AG04449 (cell line): Measurements from ENCODE around the gene HOXC5.
A peak's percentile ranks its signal among the peaks of the same experiment; 100 is the strongest.

Experiments
- CTCF ChIA-PET: fragments of 350-600 bp; formaldehyde crosslinking; extraction: SDS; loops from one replicate; lab custom pipeline; 2021; ENCODE audit warnings: antibody characterized with exemption; lab: Yijun Ruan, JAX
- POLR2A ChIA-PET: fragments of 400-600, 350-600 bp; formaldehyde crosslinking; extraction: SDS; loops from one replicate; lab custom pipeline; 2020; ENCODE audit warnings: antibody characterized with exemption, inconsistent platforms; lab: Yijun Ruan, JAX
- DNase-seq: peaks from one replicate; pipeline ENCODE4 v3.0.0-alpha.2; 2010; ENCODE audit warnings: low read depth, low spot score
- H3K4me3 ChIP-seq: 2 replicates; pipeline ENCODE4 v1.5.1; 2011; ENCODE audit warnings: low read depth, mild to moderate bottlenecking, control low read depth, low read length
- TF ChIP-seq, protein P1 (sequence below): IDR thresholded peaks from one replicate; pipeline ENCODE4 v1.5.1; 2011; ENCODE audit warnings: mild to moderate bottlenecking, moderate library complexity, low read length, control low read depth, inconsistent platforms; ENCODE audit not compliant: insufficient read depth; ENCODE audit errors: missing control alignments

The HOXC5 gene

DNA sequence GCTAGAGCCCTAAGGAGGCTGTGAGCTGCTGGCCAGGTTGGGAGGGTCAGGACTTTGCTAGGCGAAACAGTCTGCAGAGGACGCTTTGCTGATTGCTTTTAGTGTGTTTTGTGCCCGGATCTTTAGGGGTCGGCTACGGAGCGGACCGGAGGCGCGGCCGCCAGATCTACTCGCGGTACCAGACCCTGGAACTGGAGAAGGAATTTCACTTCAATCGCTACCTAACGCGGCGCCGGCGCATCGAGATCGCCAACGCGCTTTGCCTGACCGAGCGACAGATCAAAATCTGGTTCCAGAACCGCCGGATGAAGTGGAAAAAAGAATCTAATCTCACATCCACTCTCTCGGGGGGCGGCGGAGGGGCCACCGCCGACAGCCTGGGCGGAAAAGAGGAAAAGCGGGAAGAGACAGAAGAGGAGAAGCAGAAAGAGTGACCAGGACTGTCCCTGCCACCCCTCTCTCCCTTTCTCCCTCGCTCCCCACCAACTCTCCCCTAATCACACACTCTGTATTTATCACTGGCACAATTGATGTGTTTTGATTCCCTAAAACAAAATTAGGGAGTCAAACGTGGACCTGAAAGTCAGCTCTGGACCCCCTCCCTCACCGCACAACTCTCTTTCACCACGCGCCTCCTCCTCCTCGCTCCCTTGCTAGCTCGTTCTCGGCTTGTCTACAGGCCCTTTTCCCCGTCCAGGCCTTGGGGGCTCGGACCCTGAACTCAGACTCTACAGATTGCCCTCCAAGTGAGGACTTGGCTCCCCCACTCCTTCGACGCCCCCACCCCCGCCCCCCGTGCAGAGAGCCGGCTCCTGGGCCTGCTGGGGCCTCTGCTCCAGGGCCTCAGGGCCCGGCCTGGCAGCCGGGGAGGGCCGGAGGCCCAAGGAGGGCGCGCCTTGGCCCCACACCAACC is 3.1 kb upstream of the HOXC5 start:
- DNase-seq = no peak
- H3K4me3 ChIP-seq = peak overlapping the region; percentile 60
- TF ChIP-seq, protein P1, sequence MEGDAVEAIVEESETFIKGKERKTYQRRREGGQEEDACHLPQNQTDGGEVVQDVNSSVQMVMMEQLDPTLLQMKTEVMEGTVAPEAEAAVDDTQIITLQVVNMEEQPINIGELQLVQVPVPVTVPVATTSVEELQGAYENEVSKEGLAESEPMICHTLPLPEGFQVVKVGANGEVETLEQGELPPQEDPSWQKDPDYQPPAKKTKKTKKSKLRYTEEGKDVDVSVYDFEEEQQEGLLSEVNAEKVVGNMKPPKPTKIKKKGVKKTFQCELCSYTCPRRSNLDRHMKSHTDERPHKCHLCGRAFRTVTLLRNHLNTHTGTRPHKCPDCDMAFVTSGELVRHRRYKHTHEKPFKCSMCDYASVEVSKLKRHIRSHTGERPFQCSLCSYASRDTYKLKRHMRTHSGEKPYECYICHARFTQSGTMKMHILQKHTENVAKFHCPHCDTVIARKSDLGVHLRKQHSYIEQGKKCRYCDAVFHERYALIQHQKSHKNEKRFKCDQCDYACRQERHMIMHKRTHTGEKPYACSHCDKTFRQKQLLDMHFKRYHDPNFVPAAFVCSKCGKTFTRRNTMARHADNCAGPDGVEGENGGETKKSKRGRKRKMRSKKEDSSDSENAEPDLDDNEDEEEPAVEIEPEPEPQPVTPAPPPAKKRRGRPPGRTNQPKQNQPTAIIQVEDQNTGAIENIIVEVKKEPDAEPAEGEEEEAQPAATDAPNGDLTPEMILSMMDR = no peak
- POLR2A ChIA-PET = interaction anchor here (1.4 to 5.0 kb wide), 3 partner anchors 13 to 30 kb away, joined by 4 to 34 read pairs (median 28); partner anchors contain the start of gene HOXC9
- CTCF ChIA-PET = interaction anchor here (0.6 to 23.4 kb wide), 6 partner anchors 22 to 168 kb away, joined by 3 to 908 read pairs (median 13); partner anchors contain the start of genes HOXC10, HOXC4, HOXC8 and HOXC9

- H3K4me3 ChIP-seq = peak overlapping the region; percentile 60
- no peak for DNase-seq
- TF ChIP-seq, protein P1 = no peak
- CTCF ChIA-PET = interaction anchor here (1.2 to 23.4 kb wide), 10 partner anchors 8 to 186 kb away, joined by 3 to 908 read pairs (median 16); partner anchors contain the start of genes HOXC10, HOXC4, HOXC8 and HOXC9
- POLR2A ChIA-PET = interaction anchor here (1.0 to 5.0 kb wide), 4 partner anchors 13 to 31 kb away, joined by 3 to 34 read pairs (median 4); partner anchors contain the start of gene HOXC9
Measured at GRCh38 chr12:54030442-54030801, 2.4 kb upstream of the HOXC5 start.

DNA sequence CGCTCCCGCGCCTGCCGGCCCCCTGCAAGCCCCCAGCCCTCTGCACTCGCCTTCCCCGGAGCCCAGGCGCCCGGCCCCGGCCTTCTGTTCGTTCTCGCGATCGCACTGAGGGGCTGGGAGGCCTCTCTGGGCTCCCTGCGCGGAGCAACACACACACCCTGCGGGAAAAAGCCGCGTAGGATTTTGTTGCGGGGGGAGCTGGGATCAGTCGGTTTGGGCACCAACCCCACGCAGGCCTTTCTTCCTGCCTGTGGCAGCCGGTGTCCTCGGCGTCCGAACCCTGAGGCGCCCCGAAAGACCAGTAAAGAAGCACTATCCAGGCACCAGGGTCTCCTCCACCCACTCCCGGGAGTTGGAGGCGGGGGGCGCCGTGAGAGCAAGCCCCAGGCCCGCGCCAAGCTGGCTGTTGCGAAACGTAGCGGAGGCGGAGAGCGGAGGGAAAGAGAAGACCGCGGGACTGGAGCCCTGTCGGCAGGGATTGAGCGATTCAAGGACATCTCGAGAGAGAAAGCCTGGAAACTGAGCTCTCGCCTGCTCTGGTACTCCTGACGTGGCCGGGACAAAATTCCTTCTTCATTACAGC is 1.9 kb upstream of the HOXC5 start:
- no peak for DNase-seq
- ChIA-PET CTCF (interaction anchor here (1.4 to 23.4 kb wide), 15 partner anchors 9 to 284 kb away, joined by 4 to 908 read pairs (median 16); partner anchors contain the start of genes HOXC10, HOXC4, HOXC8 and HOXC9), POLR2A (interaction anchor here (0.7 to 5.0 kb wide), 8 partner anchors 14 to 170 kb away, joined by 3 to 34 read pairs (median 4); partner anchors contain the start of genes HOXC10, HOXC8 and HOXC9)
- TF ChIP-seq, protein P1 = no peak
- H3K4me3 ChIP-seq = peak overlapping the region; percentile 34

GRCh38 chr12:54031480-54031879 is 1.4 kb upstream of the HOXC5 start:
- TF ChIP-seq, protein P1 = no peak
- ChIA-PET CTCF (interaction anchor here (1.0 to 23.4 kb wide), 19 partner anchors 9 to 286 kb away, joined by 3 to 908 read pairs (median 12); partner anchors contain the start of genes HOXC10, HOXC4, HOXC8 and HOXC9), POLR2A (interaction anchor here (0.7 to 5.0 kb wide), 8 partner anchors 15 to 170 kb away, joined by 3 to 34 read pairs (median 4); partner anchors contain the start of genes HOXC10, HOXC8 and HOXC9)
- DNase-seq = no peak
- peak overlapping the region; percentile 34; the same call in 1 of the 2 replicates for H3K4me3 ChIP-seq

DNA sequence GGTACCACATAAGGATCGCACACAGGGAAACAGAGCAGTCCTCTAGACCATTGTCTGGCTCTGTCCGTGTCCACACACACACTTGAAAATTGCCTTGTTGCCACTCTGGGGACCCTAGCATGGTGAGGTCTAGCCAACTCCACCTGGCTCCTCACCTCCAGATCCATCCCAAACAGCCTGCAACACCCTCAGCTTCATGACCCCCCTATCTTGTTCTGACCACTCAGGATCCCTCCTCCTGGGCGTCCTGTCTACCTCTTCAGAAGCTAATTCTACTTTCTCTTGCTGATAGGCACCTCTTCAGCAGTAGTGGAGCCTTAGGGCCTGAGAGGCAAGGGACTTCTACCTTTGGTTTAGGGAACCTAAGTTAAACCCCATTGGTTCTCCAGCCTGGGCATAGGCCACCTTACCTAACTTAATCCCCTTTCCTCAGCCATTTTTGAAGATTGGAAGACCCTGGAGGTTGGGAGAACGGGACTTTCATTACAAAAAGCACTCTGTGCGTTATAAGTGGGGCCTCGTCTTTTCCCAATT is 697 bp upstream of the HOXC5 start:
- no peak overlapping the region for H3K4me3 ChIP-seq
- ChIA-PET CTCF (interaction anchor here (0.6 to 23.4 kb wide), 33 partner anchors 9 to 295 kb away, joined by 3 to 908 read pairs (median 5); partner anchors contain the start of genes HOXC10, HOXC4, HOXC8 and HOXC9), POLR2A (interaction anchor here (0.6 to 5.0 kb wide), 11 partner anchors 9 to 176 kb away, joined by 3 to 34 read pairs (median 4); partner anchors contain the start of genes HOXC8 and SMUG1)
- TF ChIP-seq, protein P1 = no peak
- no peak for DNase-seq
